Caco-2 (cell line): ENCODE measurements around the gene ABI3BP. TPM values are rescaled to one million over a fixed set of nuclear protein-coding genes. Genes with fewer than 3 reads are reported as not detected.

Experiments
- BruUV-seq: library from RNA; stranded (reverse); fragments of 400-500 nt; replicated peaks from 2 replicates; lab custom pipeline; 2021; lab: Mats Ljungman, UMichigan
- CTCF ChIA-PET: fragments of 300-600 bp; sonication (Branson Sonifier 250); formaldehyde crosslinking; loops from one replicate; lab custom pipeline; 2022; ENCODE audit warnings: antibody characterized with exemption; lab: Charles Lee
- POLR2A ChIA-PET: fragments of 300-600 bp; sonication (Branson Sonifier 250); formaldehyde crosslinking; loops from one replicate; lab custom pipeline; 2022; ENCODE audit warnings: antibody characterized with exemption; lab: Charles Lee
- DNase-seq, 2 experiments: peaks; one replicate each; pipeline versions ENCODE4 v3.0.0 to v3.0.0-alpha.2; 2020 to 2022
- H3K27me3 ChIP-seq: replicated peaks from 2 replicates; pipeline ENCODE4 v1.6.0; 2011; ENCODE audit warnings: low read length; ENCODE audit not compliant: control insufficient read depth, insufficient read depth
- H3K36me3 ChIP-seq: 2 replicates; pipeline ENCODE4 v1.5.1; 2011; ENCODE audit warnings: low read length; ENCODE audit not compliant: control insufficient read depth, insufficient read depth
- H3K4me1 ChIP-seq: fragments of 250-450 bp; sonication (Bioruptor Pico); 2 replicates; pipeline ENCODE4 v1.5.1; 2020; ENCODE audit warnings: mild to moderate bottlenecking
- H3K4me3 ChIP-seq: 2 replicates; pipeline ENCODE4 v1.5.1; 2011; ENCODE audit warnings: low read depth, mild to moderate bottlenecking, control low read depth, low read length
- H3K9me3 ChIP-seq: fragments of 250-450 bp; sonication (Bioruptor Pico); 2 replicates; pipeline ENCODE4 v1.5.1; 2020; ENCODE audit warnings: mild to moderate bottlenecking, moderate library complexity
- H3K27ac Mint-ChIP-seq: one replicate; pipeline ENCODE4 v1.8.0; 2022; ENCODE audit warnings: mixed read lengths; ENCODE audit not compliant: unreplicated experiment
- H3K27me3 Mint-ChIP-seq: one replicate; pipeline ENCODE4 v1.8.0; 2022; ENCODE audit warnings: mixed read lengths; ENCODE audit not compliant: insufficient read depth, unreplicated experiment
- H3K36me3 Mint-ChIP-seq: one replicate; pipeline ENCODE4 v1.8.0; 2022; ENCODE audit warnings: mild to moderate bottlenecking, mixed read lengths; ENCODE audit not compliant: insufficient read depth, unreplicated experiment
- H3K4me1 Mint-ChIP-seq: one replicate; pipeline ENCODE4 v1.8.0; 2022; ENCODE audit warnings: low read depth, mixed read lengths; ENCODE audit not compliant: unreplicated experiment
- H3K4me3 Mint-ChIP-seq: one replicate; pipeline ENCODE4 v1.8.0; 2022; ENCODE audit warnings: mild to moderate bottlenecking, moderate library complexity, mixed read lengths; ENCODE audit not compliant: unreplicated experiment
- H3K9me3 Mint-ChIP-seq: one replicate; pipeline ENCODE4 v1.8.0; 2022; ENCODE audit warnings: mixed read lengths; ENCODE audit not compliant: unreplicated experiment
- CTCF ChIP-seq, 2 experiments: fragments of 200-600 bp in 1 of 2; IDR thresholded peaks; 1 replicate in 1 of 2; 2 replicates in 1 of 2; pipeline versions ENCODE4 v1.5.1 to v1.8.0; 2011 to 2022; ENCODE audit warnings: antibody characterized with exemption in 1 of 2, control low read depth in 1 of 2, inconsistent platforms in 1 of 2, low read depth in 1 of 2, low read length in 1 of 2, mild to moderate bottlenecking in 1 of 2, moderate library complexity in 1 of 2; ENCODE audit not compliant: insufficient read depth in 1 of 2, severe bottlenecking in 1 of 2, unreplicated experiment in 1 of 2
- intact Hi-C: fragments of 100-400 bp; cut with micrococcal nuclease; formaldehyde crosslinking; loops from one replicate; pipeline ENCODE4 v1.10.0; 2022; ENCODE audit not compliant: unreplicated experiment
- total RNA-seq: library from RNA; stranded (reverse); gene quantifications from 2 replicates; pipeline ENCODE4 v1.2.3, GENCODE V29; 2022

Gene ABI3BP
- total RNA-seq, 1 experiment from 2014 or later = not detected

GRCh38 chr3:100891827-100892226 is 101.4 kb downstream of the ABI3BP start:
- Mint-ChIP-seq H3K4me1 (no peaks in the 10 kb centered on the region), H3K27ac (no peak overlapping the region), H3K4me3 (no peak overlapping the region), H3K36me3 (no peaks in the 10 kb centered on the region), H3K9me3 (no peaks in the 10 kb centered on the region), H3K27me3 (peaks cover 6% of the 10 kb centered on the region)
- Histone ChIP-seq H3K36me3 (no peaks in the 10 kb centered on the region), H3K27me3 (no peaks in the 10 kb centered on the region), H3K9me3 (no peaks in the 10 kb centered on the region), H3K4me1 (no peaks in the 10 kb centered on the region), H3K4me3 (no peak overlapping the region)
- CTCF ChIA-PET = no interaction called here
- BruUV-seq = no TSS peak
- no peak for DNase-seq
- intact Hi-C loops = loop anchor here (10.0 kb wide), 1 partner anchor 183 kb away; no protein-coding TSS in a partner anchor
- POLR2A ChIA-PET = no interaction called here
- TF ChIP-seq CTCF (IDR thresholded peaks at IDR 0.05; ENCODE audit: insufficient read depth in 1 of 2, low read depth in 1 of 2, low read length in 1 of 2, severe bottlenecking in 1 of 2, unreplicated experiment in 1 of 2) = no peak

- Histone ChIP-seq H3K9me3 (no peaks in the 10 kb centered on the region), H3K36me3 (no peaks in the 10 kb centered on the region), H3K4me1 (no peaks in the 10 kb centered on the region), H3K4me3 (no peak overlapping the region), H3K27me3 (no peaks in the 10 kb centered on the region)
- no peak for DNase-seq
- intact Hi-C loops = loop anchor here (10.0 kb wide), 1 partner anchor 184 kb away; no protein-coding TSS in a partner anchor
- POLR2A ChIA-PET = no interaction called here
- Mint-ChIP-seq H3K27ac (no peak overlapping the region), H3K36me3 (no peaks in the 10 kb centered on the region), H3K4me1 (no peaks in the 10 kb centered on the region), H3K9me3 (no peaks in the 10 kb centered on the region), H3K27me3 (peaks cover 6% of the 10 kb centered on the region), H3K4me3 (no peak overlapping the region)
- CTCF ChIA-PET = no interaction called here
- TF ChIP-seq CTCF (IDR thresholded peaks at IDR 0.05; ENCODE audit: insufficient read depth in 1 of 2, low read depth in 1 of 2, low read length in 1 of 2, severe bottlenecking in 1 of 2, unreplicated experiment in 1 of 2) = no peak
- BruUV-seq = no TSS peak
Measured at GRCh38 chr3:100891033-100891432, 102.2 kb downstream of the ABI3BP start.

GRCh38 chr3:100888881-100889280 is 104.3 kb downstream of the ABI3BP start:
- Histone ChIP-seq H3K36me3 (no peaks in the 10 kb centered on the region), H3K27me3 (no peaks in the 10 kb centered on the region), H3K4me1 (no peaks in the 10 kb centered on the region), H3K9me3 (no peaks in the 10 kb centered on the region), H3K4me3 (no peak overlapping the region)
- no peak for DNase-seq
- Mint-ChIP-seq H3K4me1 (no peaks in the 10 kb centered on the region), H3K27me3 (peaks cover 9% of the 10 kb centered on the region), H3K9me3 (no peaks in the 10 kb centered on the region), H3K27ac (no peak overlapping the region), H3K4me3 (no peak overlapping the region), H3K36me3 (no peaks in the 10 kb centered on the region)
- BruUV-seq = no TSS peak
- intact Hi-C loops = no loop called here
- CTCF ChIA-PET = no interaction called here
- no peak for TF ChIP-seq CTCF (IDR thresholded peaks at IDR 0.05; ENCODE audit: insufficient read depth in 1 of 2, low read depth in 1 of 2, low read length in 1 of 2, severe bottlenecking in 1 of 2, unreplicated experiment in 1 of 2)
- POLR2A ChIA-PET = no interaction called here
